Sigmoid colon (tissue), 4 donors: ENCODE measurements around the gene TMEM184C.

ENCODE experiments used
- CTCF ChIP-seq, 4 experiments: fragments of 450-650 bp in 3 of 4; fragments of 200-600 bp in 1 of 4; IDR thresholded peaks; one replicate each; pipeline ENCODE4 v1.5.1; 2016 to 2019; ENCODE audit warnings: antibody characterized with exemption in 4 of 4, mild to moderate bottlenecking in 3 of 4, moderate library complexity in 2 of 4
- EP300 ChIP-seq, 4 donors: sonication (generic); formaldehyde crosslinking; IDR thresholded peaks; one replicate each; pipeline ENCODE4 v1.6.1; 2017; ENCODE audit warnings: antibody characterized with exemption in 4 of 4
- POLR2A ChIP-seq, 2 donors: fragments of 450-650 bp; IDR thresholded peaks; one replicate each; pipeline ENCODE4 v1.6.1; 2016; ENCODE audit warnings: antibody characterized with exemption in 2 of 2, mild to moderate bottlenecking in 2 of 2, moderate library complexity in 2 of 2
- POLR2AphosphoS5 ChIP-seq, 4 donors: sonication (generic); formaldehyde crosslinking; IDR thresholded peaks; one replicate each; pipeline ENCODE4 v1.6.1; 2017; ENCODE audit warnings: antibody characterized with exemption in 4 of 4

DNA sequence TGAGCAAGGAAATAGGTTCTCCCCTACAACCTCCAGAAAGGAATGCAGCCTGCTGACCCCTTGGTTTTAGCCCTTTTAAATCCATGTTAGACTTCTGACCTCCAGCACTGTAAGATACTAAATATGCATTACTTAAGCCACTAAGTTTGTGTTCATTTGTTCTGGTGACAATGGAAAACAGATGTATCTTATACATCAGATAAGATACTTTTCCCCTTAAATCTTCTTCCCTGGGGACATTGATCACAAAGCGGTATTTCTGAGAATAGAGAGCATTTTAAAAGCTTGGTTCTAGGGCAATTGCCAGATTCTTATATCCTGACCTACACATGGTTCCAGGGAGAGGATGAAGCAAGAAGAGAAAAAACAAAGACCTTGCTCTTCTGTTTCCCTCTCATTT, 6.5 kb upstream of the TMEM184C start:
- no peak for TF ChIP-seq CTCF (IDR thresholded peaks at IDR 0.05)
- no peak for TF ChIP-seq POLR2A (IDR thresholded peaks at IDR 0.05)
- TF ChIP-seq POLR2AphosphoS5 (IDR thresholded peaks at IDR 0.05), result no peak
- TF ChIP-seq EP300 (IDR thresholded peaks at IDR 0.05), result no peak
